MG63 (cell line): Measurements from ENCODE around the gene TRDN. TPM values are rescaled to one million over a fixed set of nuclear protein-coding genes. Genes with fewer than 3 reads are reported as not detected.
"Not testable (repeated sequence)": the region's sequence is repeated elsewhere in the genome, so short reads cannot be mapped to it uniquely, and the experiment has no call there.

Experiments
- DNase-seq: peaks from one replicate; pipeline ENCODE4 v3.0.0-alpha.2; 2020
- H3K27me3 ChIP-seq: fragments of 250-450 bp; sonication (Bioruptor Pico); 2 replicates; pipeline ENCODE4 v1.5.1; 2020; ENCODE audit warnings: mild to moderate bottlenecking, moderate library complexity
- H3K36me3 ChIP-seq: fragments of 250-450 bp; sonication (Bioruptor Pico); 2 replicates; pipeline ENCODE4 v1.5.1; 2020; ENCODE audit warnings: mild to moderate bottlenecking, moderate library complexity
- H3K4me3 ChIP-seq: fragments of 250-450 bp; sonication (Bioruptor Pico); 2 replicates; pipeline ENCODE4 v1.5.1; 2020; ENCODE audit warnings: mild to moderate bottlenecking, moderate library complexity
- H3K9me3 ChIP-seq: fragments of 250-450 bp; sonication (Bioruptor Pico); 2 replicates; pipeline ENCODE4 v1.5.1; 2020; ENCODE audit warnings: mild to moderate bottlenecking, moderate library complexity
- total RNA-seq: library from RNA; depleted of rRNA; stranded (reverse); fragments of >200 nt; shearing (Covaris generic); gene quantifications from 2 replicates; pipeline ENCODE4 v1.2.3, GENCODE V29; 2014; ENCODE audit warnings: low replicate concordance

The TRDN gene
- total RNA-seq, 1 experiment from 2014 or later = not detected

GRCh38 chr6:123329337-123329736 is 307.4 kb downstream of the TRDN start:
- Histone ChIP-seq H3K27me3 (no peaks in the 10 kb centered on the region), H3K36me3 (no peaks in the 10 kb centered on the region), H3K4me3 (no peak overlapping the region), H3K9me3 (no peaks in the 10 kb centered on the region)
- no peak for DNase-seq

GRCh38 chr6:123323452-123324329 is 313.1 kb downstream of the TRDN start:
- DNase-seq = no peak
- Histone ChIP-seq H3K9me3 (no peaks in the 10 kb centered on the region), H3K27me3 (no peaks in the 10 kb centered on the region), H3K4me3 (no peak overlapping the region), H3K36me3 (no peaks in the 10 kb centered on the region)

GRCh38 chr6:123321020-123321419 is 315.7 kb downstream of the TRDN start:
- no peak overlapping the region for H3K4me3 ChIP-seq
- no peaks in the 10 kb centered on the region for H3K9me3 ChIP-seq
- DNase-seq = no peak
- no peaks in the 10 kb centered on the region for H3K36me3 ChIP-seq
- H3K27me3 ChIP-seq = no peaks in the 10 kb centered on the region

DNA sequence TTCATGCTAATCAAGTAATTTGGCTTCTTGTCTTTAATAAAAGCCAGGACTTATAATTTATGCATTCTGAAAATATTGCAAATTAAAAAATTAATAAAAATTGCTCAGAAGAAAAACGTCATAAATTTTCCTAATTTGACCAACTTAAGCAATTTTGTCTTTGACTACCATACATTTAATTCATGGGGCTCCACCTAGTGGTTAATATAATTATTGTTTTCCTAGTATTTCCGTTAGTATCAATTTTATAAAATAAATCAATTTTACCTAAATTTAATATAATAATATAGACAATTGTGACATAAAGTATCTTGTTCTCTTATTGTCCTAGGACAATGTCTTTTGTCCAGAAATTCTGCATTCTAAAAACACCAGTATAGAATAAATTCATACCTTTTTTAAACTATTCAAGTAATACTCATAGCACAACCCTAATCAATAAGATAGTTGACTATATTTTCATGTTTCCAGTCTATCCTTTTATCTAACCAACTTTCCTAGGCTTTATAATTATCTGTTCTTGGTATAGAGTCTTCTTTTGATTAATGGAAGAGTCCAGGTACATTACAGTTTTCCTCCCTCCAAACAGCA is 319.9 kb downstream of the TRDN start:
- no peaks in the 10 kb centered on the region for H3K27me3 ChIP-seq
- no peaks in the 10 kb centered on the region for H3K36me3 ChIP-seq
- DNase-seq = no peak
- H3K9me3 ChIP-seq = no peaks in the 10 kb centered on the region
- no peak overlapping the region for H3K4me3 ChIP-seq

DNA sequence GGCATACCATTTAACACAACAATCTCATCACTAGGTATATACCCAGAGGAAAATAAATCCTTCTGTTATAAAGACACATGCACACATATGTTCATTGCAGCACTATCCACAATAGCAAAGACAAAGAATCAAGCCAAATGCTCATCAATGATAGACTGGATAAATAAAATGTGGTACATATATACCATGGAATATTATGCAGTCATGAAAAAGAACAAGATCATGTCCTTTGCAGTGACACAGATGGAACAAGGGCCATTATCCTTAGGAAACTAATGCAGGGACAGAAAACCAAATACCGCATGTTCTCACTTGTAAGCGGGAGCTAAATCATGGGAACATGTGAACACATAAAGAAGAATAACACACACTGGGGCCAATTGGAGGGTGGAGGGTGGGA is 322.3 kb downstream of the TRDN start:
- DNase-seq, H3K27me3 ChIP-seq, H3K36me3 ChIP-seq, H3K4me3 ChIP-seq, H3K9me3 ChIP-seq: not testable (repeated sequence)

- no peak for DNase-seq
- no peak overlapping the region for H3K4me3 ChIP-seq
- no peaks in the 10 kb centered on the region for H3K27me3 ChIP-seq
- H3K9me3 ChIP-seq = no peaks in the 10 kb centered on the region
- no peaks in the 10 kb centered on the region for H3K36me3 ChIP-seq
Measured at GRCh38 chr6:123309130-123309529, 327.6 kb downstream of the TRDN start.

DNA sequence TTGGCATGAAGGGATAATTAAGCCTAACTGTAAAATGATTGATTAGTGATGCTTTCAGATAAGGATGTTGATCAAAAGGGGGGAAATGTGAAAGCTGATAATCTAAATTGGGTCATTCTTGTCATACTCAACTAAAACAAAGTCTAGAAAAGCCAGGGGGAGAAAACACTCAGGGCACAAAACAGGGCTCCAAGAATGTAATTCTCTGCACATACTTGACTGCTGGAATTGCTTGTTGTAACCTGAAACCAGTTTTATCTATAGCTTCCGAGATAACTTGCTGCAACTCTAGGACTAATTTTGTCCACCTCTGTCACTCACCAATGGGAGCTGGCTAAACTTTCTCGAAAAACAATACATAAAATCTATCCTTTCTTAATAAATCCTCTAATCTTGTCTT is 330.4 kb downstream of the TRDN start:
- H3K27me3 ChIP-seq = no peaks in the 10 kb centered on the region
- H3K4me3 ChIP-seq = no peak overlapping the region
- DNase-seq = no peak
- no peaks in the 10 kb centered on the region for H3K36me3 ChIP-seq
- H3K9me3 ChIP-seq = no peaks in the 10 kb centered on the region

- no peak overlapping the region for H3K4me3 ChIP-seq
- no peaks in the 10 kb centered on the region for H3K27me3 ChIP-seq
- no peak for DNase-seq
- no peaks in the 10 kb centered on the region for H3K36me3 ChIP-seq
- no peaks in the 10 kb centered on the region for H3K9me3 ChIP-seq
Measured at GRCh38 chr6:123295672-123296071, 341.1 kb downstream of the TRDN start.

GRCh38 chr6:123295181-123295580 is 341.6 kb downstream of the TRDN start:
- Histone ChIP-seq H3K27me3 (no peaks in the 10 kb centered on the region), H3K9me3 (no peaks in the 10 kb centered on the region), H3K4me3 (no peak overlapping the region), H3K36me3 (no peaks in the 10 kb centered on the region)
- DNase-seq = no peak

GRCh38 chr6:123288649-123289048 is 348.1 kb downstream of the TRDN start:
- H3K4me3 ChIP-seq = no peak overlapping the region
- H3K27me3 ChIP-seq = no peaks in the 10 kb centered on the region
- H3K9me3 ChIP-seq = no peaks in the 10 kb centered on the region
- DNase-seq = no peak
- H3K36me3 ChIP-seq = no peaks in the 10 kb centered on the region

DNA sequence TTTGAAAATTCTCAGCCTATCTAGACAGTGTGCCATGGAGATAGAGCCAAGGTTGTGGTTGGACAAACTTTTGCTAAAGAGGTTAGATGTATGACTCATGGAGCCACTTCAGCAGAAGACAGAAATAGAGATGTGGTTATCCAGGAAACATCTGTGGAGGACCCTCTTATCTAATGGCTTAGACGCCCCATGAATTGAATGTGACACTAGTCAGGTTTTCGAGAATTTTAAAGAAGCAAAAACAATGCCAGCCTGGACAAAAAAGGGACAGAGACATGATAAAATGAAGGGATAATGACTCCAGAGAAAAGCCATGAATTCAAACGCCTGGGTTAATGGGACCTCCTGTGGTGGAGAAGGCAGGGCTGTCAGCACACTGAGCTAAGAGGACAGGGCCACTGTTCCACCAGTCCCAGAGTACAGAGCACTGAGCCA is 360.2 kb downstream of the TRDN start:
- no peak for DNase-seq
- Histone ChIP-seq H3K9me3 (no peaks in the 10 kb centered on the region), H3K27me3 (no peaks in the 10 kb centered on the region; the same call in 1 of the 2 replicates), H3K36me3 (no peaks in the 10 kb centered on the region), H3K4me3 (no peak overlapping the region)

GRCh38 chr6:123263981-123264380 is 372.8 kb downstream of the TRDN start:
- H3K36me3 ChIP-seq = no peaks in the 10 kb centered on the region
- H3K9me3 ChIP-seq = no peaks in the 10 kb centered on the region
- no peaks in the 10 kb centered on the region for H3K27me3 ChIP-seq
- no peak for DNase-seq
- H3K4me3 ChIP-seq = no peak overlapping the region

GRCh38 chr6:123240626-123241025 is 396.1 kb downstream of the TRDN start:
- no peak overlapping the region for H3K4me3 ChIP-seq
- no peaks in the 10 kb centered on the region for H3K36me3 ChIP-seq
- DNase-seq = no peak
- no peaks in the 10 kb centered on the region for H3K9me3 ChIP-seq
- H3K27me3 ChIP-seq = peaks cover 2% of the 10 kb centered on the region; the same call in 1 of the 2 replicates

DNA sequence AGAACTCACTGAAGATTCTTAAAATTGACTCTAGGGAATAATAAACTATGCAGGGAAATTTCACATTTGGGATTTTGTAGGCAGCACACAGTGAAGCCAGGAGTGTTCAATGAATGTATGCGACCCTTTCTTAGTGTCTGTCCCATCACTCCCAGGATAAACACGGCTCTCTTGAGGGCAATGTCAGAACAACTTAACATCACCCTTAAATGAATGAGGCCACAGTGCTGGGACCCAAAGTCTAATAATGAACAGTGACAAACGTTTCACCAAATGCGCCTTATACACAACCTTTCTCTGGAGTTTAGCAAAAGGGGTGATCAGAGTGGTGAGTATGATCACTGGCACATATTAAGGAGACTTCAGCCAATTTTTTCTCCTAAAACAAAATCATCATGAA is 403.4 kb downstream of the TRDN start:
- peaks cover 2% of the 10 kb centered on the region; the same call in 1 of the 2 replicates for H3K27me3 ChIP-seq
- H3K9me3 ChIP-seq = no peaks in the 10 kb centered on the region
- H3K36me3 ChIP-seq = no peaks in the 10 kb centered on the region
- DNase-seq = no peak
- no peak overlapping the region for H3K4me3 ChIP-seq

GRCh38 chr6:123227789-123228188 is 409.0 kb downstream of the TRDN start:
- H3K36me3 ChIP-seq, H3K9me3 ChIP-seq, H3K4me3 ChIP-seq, DNase-seq, H3K27me3 ChIP-seq: not testable (repeated sequence)

GRCh38 chr6:123226398-123226797 is 410.4 kb downstream of the TRDN start:
- DNase-seq = no peak
- Histone ChIP-seq H3K9me3 (no peaks in the 10 kb centered on the region), H3K27me3 (no peaks in the 10 kb centered on the region; the same call in 1 of the 2 replicates), H3K4me3 (no peak overlapping the region), H3K36me3 (no peaks in the 10 kb centered on the region)

GRCh38 chr6:123224077-123224476 is 412.7 kb downstream of the TRDN start:
- no peaks in the 10 kb centered on the region; the same call in 1 of the 2 replicates for H3K27me3 ChIP-seq
- no peaks in the 10 kb centered on the region for H3K9me3 ChIP-seq
- no peak overlapping the region for H3K4me3 ChIP-seq
- no peaks in the 10 kb centered on the region for H3K36me3 ChIP-seq
- no peak for DNase-seq

DNA sequence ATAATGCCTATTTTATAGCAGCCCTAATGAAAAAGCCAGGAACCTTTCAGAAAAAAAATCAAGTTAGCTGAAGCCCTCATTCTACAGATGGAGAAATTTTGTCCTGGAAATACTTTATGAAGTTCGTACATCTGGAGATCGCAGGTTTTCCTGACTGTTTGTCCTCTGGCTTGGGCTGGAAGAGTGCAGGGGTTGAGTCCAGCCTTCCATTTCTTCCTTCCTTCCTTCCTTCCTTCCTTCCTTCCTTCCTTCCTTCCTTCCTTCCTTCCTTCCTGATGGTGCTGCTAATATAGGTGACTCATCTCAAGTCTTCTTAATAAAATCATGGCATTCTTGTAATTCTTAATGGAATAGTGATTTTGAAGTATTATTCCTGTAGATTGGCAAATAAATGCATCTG is 413.3 kb downstream of the TRDN start:
- Histone ChIP-seq H3K36me3 (no peaks in the 10 kb centered on the region), H3K9me3 (no peaks in the 10 kb centered on the region), H3K4me3 (no peak overlapping the region), H3K27me3 (no peaks in the 10 kb centered on the region)
- DNase-seq = no peak
